Activated naive CD4-positive, alpha-beta T cell treated with Interleukin-2 at 50 U/mL for 16 hours (primary cell): ENCODE data around the gene UNC93A.
"Not testable (repeated sequence)": the region's sequence is repeated elsewhere in the genome, so short reads cannot be mapped to it uniquely, and the experiment has no call there.

Experiments
- DNase-seq: peaks from one replicate; pipeline ENCODE4 v3.0.0-alpha.2; 2020

UNC93A gene

DNA sequence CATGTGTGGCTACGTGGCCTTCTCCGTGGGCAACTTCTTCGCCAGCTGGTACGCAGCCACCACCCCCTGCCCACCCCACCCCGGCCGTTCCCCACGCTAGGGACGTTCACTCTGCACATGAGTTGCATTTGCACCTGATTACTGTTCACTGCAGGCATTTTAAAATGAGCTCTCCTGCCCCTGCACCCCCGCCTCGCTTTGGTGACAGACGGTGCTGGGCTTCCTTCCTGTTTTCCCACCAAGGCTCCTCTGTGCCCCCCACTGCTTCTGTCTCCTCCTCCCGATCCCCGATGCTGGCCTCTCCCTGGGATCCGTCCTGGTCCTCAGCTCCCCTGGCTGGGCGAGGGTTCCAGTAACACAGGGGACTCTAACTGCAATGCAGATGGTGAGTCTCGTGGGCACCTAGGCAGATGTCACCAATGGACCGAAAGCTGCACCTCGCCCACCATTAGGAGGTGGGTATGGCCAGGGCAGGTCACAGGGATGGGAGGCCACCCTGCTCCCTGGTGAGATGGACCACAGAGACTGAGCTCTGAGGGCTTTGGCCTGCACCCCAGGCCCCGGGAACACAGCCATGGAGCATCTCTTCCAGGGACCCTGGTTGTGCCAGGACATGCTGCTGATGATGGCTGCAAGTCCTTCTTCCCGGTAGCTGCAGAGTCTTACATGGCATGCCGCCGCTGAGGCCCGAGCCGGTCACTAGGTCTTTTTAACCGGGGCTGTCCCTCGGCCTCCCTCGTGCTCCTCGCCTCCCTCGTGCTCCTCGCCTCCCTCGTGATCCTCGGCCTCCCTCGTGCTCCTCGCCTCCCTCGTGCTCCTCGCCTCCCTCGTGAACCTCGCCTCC is 3.8 kb downstream of the UNC93A start:
- no peak for DNase-seq

DNA sequence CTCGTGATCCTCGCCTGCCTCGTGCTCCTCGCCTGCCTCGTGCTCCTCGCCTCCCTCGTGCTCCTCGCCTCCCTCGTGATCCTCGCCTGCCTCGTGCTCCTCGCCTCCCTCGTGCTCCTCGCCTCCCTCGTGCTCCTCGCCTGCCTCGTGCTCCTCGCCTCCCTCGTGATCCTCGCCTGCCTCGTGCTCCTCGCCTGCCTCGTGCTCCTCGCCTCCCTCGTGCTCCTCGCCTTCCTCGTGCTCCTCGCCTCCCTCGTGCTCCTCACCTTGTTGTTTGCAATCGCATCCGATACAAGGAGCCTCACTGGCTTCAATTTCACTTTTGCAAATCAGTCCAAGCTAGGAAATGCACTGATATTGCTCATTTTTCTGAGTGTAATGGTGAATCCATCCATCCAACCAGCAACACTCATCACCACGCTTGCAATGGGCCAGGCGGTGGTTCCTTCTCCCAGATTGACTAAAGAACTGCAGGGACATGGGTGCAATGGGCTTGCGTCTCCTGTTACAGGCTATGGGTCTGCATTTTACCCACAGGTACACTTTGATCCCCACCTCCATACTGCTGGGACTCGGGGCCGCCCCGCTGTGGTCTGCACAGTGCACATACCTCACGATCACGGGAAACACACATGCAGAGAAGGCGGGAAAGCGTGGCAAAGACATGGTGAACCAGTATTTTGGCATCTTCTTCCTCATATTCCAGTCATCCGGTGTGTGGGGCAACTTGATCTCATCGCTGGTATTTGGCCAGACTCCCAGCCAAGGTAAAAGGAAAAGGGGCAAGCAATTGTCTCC is 4.6 kb downstream of the UNC93A start:
- DNase-seq: no peak

DNA sequence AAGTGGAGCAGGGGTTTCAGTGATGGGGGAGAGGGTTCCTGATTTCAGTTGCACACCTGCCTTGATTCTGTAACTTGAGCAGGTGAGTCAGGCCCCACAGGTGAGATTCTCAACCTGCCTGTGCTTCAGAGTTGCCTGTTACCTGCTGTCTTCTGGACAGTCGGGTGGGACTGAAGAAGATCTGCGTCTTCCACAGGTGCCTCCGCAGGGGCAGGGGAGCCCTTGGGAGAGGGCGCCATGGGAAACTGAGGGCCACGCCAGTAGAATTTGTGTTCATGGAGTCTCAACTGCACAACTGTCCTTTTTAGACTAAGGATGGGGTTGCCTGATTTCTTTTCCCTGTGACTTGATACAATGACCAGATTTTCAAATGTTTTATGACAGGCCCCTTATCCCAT is 5.2 kb downstream of the UNC93A start:
- no peak for DNase-seq

DNA sequence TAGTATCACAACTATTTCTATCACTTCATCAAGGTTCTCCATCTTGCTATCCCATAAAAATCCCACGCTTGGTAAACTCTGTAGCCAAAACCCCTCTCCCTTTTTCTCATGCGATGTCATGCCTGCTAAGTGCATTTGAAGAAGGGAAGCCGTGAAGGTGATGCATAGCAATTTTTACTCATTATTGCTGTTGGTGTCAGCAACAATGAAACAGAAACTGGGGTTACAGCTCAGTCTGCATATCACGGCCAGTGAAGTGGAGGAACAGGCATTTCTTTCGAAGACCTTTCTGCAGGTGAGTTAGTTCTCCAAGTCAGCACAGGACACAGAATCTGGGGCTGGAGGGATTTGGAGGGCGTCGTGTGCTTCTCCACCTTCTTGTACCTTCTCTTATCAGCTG is 5.8 kb downstream of the UNC93A start:
- DNase-seq: no peak

DNA sequence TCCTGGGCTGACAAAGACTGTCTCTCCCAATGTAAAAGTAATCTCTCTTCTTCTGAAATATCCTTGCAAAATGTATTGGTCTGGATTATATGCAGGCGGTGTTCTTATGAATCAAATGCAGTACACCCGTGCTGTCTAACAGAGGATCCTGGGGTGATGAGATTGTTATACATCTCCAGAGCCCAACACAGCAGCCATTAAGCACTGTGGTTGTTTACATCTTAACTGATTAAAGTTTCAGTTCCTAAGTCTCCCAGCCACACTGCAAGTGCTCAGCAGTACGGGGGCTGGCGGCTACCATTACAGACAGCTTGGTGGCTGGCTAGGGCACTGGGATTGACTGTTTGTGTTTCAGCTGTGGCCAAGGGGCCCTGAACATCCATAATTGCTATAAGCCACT is 7.0 kb downstream of the UNC93A start:
- no peak for DNase-seq

DNA sequence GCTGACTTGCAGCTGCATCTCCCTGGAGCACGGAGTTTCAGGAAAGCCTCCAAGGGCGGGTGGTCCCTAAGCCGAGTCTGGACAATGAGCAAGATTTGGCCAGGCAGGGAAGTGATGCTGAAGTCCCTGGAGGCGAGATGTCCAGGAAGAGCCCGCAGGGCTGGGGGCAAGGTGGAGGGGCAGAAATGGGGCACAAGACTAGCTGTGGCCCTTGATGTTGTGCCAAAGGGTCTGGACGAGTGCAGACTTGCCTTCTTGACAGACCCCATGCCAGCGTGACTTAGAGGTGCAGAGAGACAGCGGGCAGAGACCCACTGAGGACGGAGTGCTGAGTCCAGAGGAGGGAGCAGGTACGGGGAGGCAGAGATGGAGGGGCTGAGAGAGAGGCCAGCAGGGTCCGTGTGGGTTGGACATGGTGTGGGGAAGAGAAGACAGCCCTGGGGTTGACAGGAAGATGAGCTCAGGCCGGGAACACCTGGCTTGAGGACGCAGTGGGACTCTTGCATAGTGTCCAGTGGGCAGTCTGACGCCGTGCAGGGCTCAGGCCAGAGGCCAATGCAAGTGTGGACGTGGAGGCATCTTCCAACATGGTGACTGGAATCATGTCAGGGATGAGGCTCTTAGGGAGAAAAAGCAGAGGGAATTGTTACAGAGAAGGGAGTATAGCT is 8.7 kb downstream of the UNC93A start:
- DNase-seq: no peak

DNA sequence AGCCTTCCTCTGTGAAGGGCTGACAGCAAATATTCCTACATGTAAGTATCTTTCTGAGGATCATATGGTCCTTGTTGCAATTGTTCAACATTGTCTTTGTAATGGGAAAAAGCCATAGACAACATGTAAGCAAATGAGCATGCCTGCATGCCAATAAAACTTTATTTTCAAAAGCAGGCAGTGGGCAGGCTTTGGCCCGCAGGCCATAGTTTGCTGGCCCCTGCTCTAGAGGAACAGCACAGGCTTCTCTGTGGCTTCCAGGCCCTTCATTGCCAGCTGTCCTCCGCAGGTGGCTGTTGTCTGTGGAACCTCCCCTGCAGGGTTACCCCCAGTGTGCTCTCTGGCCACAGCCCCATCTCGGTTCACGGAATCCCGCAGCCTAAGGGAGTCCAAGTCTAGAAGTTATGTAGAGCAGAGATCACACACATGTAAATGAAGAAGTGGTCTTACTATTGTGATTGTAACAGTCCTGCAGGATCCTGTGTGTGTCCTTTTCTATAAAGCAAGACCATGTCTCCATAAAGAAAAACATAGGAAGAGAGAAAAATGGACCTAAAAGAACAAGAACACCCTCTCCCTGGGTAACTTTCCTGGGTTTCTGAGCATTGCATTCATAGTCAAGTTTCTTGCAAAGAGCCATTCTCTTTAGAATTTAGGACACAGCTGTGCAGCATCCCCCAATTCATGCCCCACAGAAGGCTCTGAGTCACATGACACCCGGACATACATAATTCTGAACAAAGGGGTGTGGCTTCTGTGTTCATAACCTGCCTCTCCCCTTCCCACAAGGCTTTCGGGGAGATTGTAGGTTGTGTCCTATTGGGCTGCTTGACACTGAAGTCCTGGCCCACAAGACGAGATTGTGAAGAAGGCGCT is 10.0 kb downstream of the UNC93A start:
- DNase-seq: no peak

DNA sequence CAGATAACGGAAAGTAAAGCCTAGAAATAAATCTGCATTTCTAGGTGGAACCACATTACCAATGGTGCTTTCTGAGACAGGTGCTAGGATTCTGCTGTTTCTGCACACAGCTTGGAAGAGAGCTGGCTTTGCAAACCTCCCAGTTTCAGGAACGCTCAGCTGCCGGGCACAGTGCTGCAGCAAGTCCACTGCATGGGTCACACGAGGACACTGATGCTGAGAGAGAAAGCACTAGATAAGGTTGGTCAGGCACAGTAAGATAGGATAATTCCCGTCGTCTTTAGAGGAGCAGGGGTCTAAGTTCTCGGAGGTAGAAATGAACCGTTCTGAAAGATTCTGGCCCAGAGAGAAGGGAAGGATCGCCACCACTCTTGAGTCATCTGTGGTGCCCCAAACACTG is 11.0 kb downstream of the UNC93A start:
- DNase-seq: no peak

DNA sequence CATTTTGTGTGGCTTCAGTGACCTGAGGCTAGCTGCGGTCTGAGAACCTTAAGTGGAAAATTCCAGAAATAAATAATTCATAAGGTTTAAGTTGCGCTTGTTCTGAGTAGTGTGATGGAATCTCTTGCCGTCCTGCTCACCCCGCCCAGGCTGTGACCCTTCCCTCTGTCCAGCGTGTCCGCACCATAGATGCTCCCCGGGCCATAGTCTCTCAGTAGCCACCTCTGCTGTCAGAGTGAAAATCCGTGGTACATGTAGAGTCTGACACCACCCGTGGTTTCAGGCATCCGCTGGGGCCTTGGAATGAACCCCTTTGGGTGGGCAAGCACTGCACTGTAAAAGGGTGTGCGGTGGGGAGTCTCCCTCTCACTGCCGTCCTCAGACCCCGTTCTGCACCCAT is 11.7 kb downstream of the UNC93A start:
- no peak for DNase-seq

DNA sequence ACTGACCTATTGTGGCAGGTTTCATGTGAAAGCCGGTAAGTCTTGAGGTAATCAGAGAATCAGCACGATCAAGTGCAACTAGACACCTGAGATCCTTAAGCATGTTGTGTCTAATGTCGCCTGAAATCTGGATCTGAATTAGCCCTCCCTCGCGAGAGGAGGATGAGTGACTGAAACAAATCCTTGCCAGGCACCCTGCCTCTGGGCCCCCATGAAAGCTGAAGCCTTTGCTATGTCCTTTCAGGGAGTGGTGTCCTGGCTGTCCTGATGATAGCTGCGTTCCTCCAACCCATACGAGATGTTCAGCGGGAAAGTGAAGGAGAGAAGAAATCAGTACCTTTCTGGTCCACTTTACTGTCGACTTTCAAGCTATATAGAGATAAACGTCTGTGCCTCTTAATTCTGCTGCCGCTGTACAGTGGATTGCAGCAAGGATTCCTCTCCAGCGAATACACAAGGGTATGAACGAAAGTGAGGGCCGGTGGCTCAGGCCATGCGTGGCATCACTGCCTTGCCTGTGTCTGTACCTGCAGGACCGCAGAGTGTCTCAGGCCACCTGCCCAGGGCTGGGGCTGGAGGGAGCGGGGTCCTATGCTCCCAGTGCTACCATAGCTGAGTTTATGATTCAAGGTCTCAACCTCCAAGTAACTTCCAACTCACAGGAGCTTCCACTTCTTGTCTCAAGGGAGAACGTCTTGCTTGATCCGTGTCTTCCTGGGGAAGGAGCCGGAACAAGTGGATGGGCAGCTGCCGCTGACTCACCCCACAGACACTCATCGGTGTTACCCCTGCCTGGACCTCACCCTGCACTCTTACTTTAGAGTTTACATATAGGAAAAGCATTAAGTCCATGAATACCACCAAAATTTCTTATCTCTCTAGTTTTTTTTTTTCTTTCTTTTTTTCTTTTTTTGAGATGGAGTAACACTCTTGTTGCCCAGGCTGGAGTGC is 12.8 kb downstream of the UNC93A start:
- no peak for DNase-seq

DNA sequence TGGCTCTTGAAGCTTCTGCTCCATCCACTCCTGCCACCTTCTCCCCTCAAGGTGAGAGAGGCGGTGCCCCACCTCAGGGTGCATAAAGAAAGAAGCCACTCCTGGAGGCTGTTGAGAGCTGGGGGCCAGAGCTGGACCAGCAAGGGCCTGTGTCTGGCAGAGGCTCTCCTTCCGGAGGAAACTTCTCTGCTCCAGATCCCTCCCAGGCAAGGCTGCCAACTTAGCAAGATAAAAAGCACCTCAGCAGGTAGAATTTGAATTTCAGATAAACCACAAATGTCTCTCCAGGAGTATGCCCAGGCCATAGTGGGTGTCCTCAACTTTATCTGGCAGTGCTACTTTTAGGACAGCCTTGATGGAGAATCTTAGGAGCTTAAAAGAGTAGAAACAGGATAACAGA is 13.8 kb downstream of the UNC93A start:
- no peak for DNase-seq

DNA sequence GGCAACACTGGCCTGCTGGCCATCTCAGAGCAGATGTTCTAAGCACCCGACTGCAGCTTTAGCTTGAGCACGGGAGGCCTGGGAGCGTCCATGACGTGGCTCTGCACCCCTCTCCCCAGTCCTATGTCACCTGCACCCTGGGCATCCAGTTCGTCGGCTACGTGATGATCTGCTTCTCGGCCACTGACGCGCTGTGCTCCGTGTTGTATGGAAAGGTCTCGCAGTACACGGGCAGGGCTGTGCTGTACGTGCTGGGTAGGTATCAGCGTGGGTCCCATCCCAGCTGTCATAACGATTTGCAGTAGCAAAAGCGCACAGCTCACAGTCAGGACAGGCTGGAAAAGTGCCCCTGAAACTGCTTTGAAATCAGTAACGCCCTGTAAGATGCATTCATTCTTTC is 14.7 kb downstream of the UNC93A start:
- no peak for DNase-seq

DNA sequence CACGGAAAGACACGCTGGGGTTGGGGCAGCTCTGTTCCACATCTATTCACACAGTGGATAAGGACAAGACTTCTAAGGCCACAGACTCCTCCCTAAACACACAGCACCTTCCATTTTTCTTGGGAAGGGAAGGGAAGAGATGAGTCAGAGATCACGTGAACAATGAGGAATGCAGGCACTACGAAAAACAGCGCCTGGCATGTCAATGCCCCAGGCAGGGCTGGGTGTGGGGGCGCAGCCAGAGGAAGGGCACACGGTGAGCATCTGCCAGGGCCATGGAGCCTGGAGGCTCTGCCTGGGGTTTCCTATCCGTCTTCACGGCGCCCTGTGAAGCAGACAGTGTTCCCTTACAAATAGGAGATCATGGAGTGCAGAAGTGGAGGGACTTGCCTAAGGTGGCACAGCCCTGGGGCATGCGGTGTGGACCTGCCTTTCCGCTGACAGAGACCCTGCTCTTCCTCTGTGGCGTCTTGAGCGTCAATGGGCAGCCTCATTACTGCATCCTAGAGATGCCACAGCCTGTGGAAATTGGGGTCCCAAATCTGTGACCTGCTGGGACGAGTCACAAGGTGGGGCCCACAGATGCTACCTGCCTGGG is 15.4 kb downstream of the UNC93A start:
- DNase-seq: no peak

DNA sequence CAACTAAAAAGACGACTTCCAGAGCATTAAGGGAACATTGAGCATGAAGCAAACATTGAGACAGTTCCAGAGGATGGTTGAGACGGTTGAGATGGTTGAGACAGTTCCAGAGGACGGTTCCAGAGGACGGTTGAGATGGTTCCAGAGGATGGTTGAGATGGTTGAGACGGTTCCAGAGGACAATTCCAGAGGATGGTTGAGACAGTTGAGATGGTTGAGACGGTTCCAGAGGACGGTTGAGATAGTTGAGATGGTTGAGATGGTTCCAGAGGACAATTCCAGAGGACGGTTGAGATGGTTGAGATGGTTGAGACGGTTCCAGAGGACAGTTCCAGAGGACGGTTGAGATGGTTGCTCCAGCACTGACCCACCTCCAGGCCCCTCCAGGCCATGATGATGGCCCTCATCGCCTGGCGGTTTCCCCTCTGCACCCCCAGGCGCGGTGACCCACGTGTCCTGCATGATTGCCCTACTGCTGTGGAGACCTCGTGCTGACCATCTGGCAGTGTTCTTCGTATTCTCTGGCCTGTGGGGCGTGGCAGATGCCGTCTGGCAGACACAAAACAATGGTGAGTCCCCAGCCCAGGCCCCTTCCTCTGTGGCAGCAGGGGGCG is 16.3 kb downstream of the UNC93A start:
- no peak for DNase-seq

DNA sequence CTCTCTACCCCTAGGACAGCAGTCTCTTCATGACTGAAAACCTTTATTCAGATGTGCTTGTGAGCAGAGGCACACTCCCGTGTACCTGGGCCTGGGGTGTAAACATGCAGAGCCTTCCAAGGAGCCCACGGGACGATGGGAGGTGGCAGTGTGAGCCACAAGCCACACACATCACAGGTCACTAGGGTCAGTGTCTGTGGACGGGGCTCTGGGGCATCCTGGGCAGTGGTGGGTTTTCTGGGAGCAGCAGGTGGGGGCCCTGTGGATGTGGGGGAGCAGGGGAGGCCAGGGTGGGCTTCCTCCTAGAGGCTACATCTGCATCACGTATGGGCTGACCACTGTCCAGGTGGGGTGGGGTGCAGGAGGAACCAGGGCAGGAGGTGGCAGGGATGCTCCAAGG is 17.1 kb downstream of the UNC93A start:
- DNase-seq: no peak

DNA sequence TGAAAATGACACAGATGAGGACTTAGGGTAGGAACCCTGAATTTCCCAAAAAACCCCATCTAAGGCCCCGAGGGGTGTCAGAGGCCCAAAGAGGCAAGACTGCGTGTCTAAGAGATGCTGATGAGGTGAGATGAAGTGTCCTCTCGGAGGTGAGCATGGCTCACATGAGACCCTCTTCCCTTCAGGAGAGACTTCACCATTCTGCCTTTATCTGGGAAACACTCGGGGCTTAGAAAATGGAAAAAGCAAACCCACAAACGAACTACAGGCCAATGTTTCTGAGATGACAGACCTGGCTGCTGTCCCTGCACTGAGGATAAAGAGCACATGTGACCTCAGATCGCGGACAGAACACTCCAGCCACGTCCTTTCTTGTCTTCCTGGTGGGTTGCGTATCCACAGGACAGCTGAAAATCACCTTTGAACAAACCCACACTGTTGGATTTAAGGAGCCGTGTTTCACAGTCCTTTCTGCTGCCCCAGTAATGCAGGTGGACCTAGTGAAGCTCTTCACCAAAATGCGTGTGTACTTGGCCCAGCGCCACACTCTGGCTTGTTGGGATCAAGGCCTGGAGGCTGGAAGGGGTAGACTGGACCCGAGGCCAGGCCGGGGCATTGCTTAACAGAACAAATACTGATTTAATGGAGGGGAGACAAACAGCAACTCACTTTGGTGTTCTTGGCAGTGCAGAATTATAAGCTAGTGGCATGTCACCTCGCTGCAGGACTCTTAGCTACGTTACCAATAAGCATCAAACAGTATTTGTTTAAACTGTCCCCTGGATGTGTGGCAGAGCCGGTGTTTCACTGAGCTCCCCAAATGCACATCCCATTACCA is 18.5 kb downstream of the UNC93A start:
- DNase-seq: not testable (repeated sequence)

DNA sequence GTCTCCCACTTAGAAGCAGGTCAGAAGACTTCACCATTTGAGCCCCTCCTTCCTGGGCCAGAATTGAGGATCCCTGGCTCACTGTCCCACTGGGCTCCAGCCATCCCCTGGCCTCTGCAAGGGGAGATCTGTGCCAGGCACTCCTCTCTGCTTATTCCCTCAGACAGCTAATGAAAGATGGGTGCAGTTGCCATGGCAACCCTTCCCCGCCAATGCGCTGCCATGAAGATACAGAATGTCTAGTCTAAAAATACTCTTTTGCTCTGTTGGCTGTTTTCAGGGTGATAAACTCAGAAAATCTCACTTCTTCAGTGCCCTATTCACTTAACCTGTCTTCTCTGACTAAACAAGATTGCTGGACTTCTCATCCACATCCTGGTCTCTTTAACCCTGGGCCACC is 20.2 kb downstream of the UNC93A start:
- no peak for DNase-seq

DNA sequence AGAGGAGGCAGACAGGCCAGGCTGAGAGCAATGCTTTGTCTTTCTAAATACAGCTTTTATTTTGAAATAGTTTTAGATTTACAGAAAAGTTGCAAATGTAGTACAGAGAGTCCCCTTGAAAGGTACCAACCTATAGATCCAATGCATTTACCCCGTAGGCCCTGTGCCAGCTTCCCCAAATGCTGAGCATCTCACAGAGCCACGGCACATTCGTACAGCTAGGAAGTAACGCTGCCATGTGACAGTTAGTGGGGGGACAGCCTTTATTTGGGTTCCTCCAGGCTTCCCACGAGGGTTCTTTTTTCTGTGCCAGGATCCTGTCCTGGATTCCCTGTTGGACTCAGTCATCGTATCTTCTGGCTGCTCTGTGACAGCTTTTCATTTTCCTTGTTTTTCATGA is 20.6 kb downstream of the UNC93A start:
- not testable (repeated sequence) for DNase-seq

DNA sequence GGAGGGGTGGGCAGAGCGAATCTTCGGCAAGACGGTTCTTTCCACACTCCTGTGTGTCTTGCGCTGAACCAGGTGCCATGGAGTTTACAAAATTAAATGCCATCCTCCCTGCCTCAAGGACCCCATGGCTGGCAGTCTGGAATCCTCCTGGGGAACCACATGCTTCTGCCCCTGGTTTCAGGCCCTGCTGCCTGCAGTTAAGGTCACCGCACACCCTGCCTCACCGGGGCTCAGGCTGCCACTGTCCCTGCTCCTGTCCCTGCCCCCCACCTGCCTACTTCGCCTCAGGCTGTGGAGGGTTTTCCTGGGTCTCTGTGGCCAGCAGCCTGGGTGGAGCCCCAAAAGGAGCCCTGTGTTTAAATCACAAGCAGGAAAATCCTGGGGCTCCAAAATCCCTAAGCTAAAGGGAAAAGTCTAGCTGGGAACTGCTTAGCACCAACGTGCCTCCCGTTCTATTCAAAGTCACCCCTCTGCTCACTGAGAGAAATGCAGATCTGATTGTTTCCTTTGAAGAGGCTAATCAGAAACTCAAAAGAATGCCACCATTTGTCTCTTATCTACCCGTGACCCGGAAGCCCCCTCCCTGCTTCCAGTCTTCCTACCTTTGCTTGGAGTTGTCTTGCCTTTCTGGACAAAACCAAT is 23.2 kb downstream of the UNC93A start:
- DNase-seq: no peak
